Caco-2 (cell line): Measurements from ENCODE around the gene PERP. TPM values are rescaled to one million over a fixed set of nuclear protein-coding genes. Genes with fewer than 3 reads are reported as not detected.
A peak's percentile ranks its signal among the peaks of the same experiment; 100 is the strongest.

Source experiments
- BruUV-seq: library from RNA; stranded (reverse); fragments of 400-500 nt; replicated peaks from 2 replicates; lab custom pipeline; 2021; lab: Mats Ljungman, UMichigan
- CTCF ChIA-PET: fragments of 300-600 bp; sonication (Branson Sonifier 250); formaldehyde crosslinking; loops from one replicate; lab custom pipeline; 2022; ENCODE audit warnings: antibody characterized with exemption; lab: Charles Lee
- POLR2A ChIA-PET: fragments of 300-600 bp; sonication (Branson Sonifier 250); formaldehyde crosslinking; loops from one replicate; lab custom pipeline; 2022; ENCODE audit warnings: antibody characterized with exemption; lab: Charles Lee
- DNase-seq, 2 experiments: peaks; one replicate each; pipeline versions ENCODE4 v3.0.0 to v3.0.0-alpha.2; 2020 to 2022
- H3K27me3 ChIP-seq: replicated peaks from 2 replicates; pipeline ENCODE4 v1.6.0; 2011; ENCODE audit warnings: low read length; ENCODE audit not compliant: control insufficient read depth, insufficient read depth
- H3K36me3 ChIP-seq: 2 replicates; pipeline ENCODE4 v1.5.1; 2011; ENCODE audit warnings: low read length; ENCODE audit not compliant: control insufficient read depth, insufficient read depth
- H3K4me1 ChIP-seq: fragments of 250-450 bp; sonication (Bioruptor Pico); 2 replicates; pipeline ENCODE4 v1.5.1; 2020; ENCODE audit warnings: mild to moderate bottlenecking
- H3K4me3 ChIP-seq: 2 replicates; pipeline ENCODE4 v1.5.1; 2011; ENCODE audit warnings: low read depth, mild to moderate bottlenecking, control low read depth, low read length
- H3K9me3 ChIP-seq: fragments of 250-450 bp; sonication (Bioruptor Pico); 2 replicates; pipeline ENCODE4 v1.5.1; 2020; ENCODE audit warnings: mild to moderate bottlenecking, moderate library complexity
- H3K27ac Mint-ChIP-seq: one replicate; pipeline ENCODE4 v1.8.0; 2022; ENCODE audit warnings: mixed read lengths; ENCODE audit not compliant: unreplicated experiment
- H3K27me3 Mint-ChIP-seq: one replicate; pipeline ENCODE4 v1.8.0; 2022; ENCODE audit warnings: mixed read lengths; ENCODE audit not compliant: insufficient read depth, unreplicated experiment
- H3K36me3 Mint-ChIP-seq: one replicate; pipeline ENCODE4 v1.8.0; 2022; ENCODE audit warnings: mild to moderate bottlenecking, mixed read lengths; ENCODE audit not compliant: insufficient read depth, unreplicated experiment
- H3K4me1 Mint-ChIP-seq: one replicate; pipeline ENCODE4 v1.8.0; 2022; ENCODE audit warnings: low read depth, mixed read lengths; ENCODE audit not compliant: unreplicated experiment
- H3K4me3 Mint-ChIP-seq: one replicate; pipeline ENCODE4 v1.8.0; 2022; ENCODE audit warnings: mild to moderate bottlenecking, moderate library complexity, mixed read lengths; ENCODE audit not compliant: unreplicated experiment
- H3K9me3 Mint-ChIP-seq: one replicate; pipeline ENCODE4 v1.8.0; 2022; ENCODE audit warnings: mixed read lengths; ENCODE audit not compliant: unreplicated experiment
- CTCF ChIP-seq, 2 experiments: fragments of 200-600 bp in 1 of 2; IDR thresholded peaks; 1 replicate in 1 of 2; 2 replicates in 1 of 2; pipeline versions ENCODE4 v1.5.1 to v1.8.0; 2011 to 2022; ENCODE audit warnings: antibody characterized with exemption in 1 of 2, control low read depth in 1 of 2, inconsistent platforms in 1 of 2, low read depth in 1 of 2, low read length in 1 of 2, mild to moderate bottlenecking in 1 of 2, moderate library complexity in 1 of 2; ENCODE audit not compliant: insufficient read depth in 1 of 2, severe bottlenecking in 1 of 2, unreplicated experiment in 1 of 2
- intact Hi-C: fragments of 100-400 bp; cut with micrococcal nuclease; formaldehyde crosslinking; loops from one replicate; pipeline ENCODE4 v1.10.0; 2022; ENCODE audit not compliant: unreplicated experiment
- total RNA-seq: library from RNA; stranded (reverse); gene quantifications from 2 replicates; pipeline ENCODE4 v1.2.3, GENCODE V29; 2022

PERP gene
- total RNA-seq, 1 experiment from 2014 or later, result 141 TPM

DNA sequence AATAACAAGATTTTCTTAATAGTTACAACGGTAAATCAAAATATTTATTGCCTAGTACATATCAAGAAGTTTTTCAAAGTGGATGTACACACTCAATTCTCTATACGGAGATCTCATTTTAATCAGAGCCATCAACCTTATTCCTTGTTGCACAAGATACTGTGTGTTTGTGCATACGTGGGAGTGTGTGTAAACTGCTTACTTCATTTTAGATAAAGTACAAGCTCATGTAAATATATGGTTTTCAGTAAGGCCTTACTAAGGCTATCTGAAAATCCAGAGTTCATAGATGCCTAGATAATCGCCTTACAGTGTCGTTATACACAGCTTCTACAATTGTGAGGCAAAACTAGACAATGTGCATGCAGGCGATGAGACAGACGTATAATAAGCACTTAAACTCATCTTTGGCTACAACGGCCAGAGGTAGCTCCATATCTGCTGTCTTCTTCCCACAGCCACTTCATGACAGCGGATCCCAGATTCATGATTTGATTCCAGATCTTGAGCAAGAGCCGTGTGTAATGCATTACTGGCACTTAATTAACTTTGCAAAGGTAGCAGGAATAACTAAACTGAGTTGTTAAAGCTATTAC is 2.5 kb downstream of the PERP start:
- CTCF ChIA-PET, result interaction anchor here (1.0 to 2.3 kb wide), 2 partner anchors 87 to 100 kb away, joined by 3 to 12 read pairs; no protein-coding TSS in a partner anchor
- peaks cover 21% of the 10 kb centered on the region for H3K4me1 ChIP-seq
- no peaks in the 10 kb centered on the region; the same call in 1 of the 2 replicates for H3K36me3 ChIP-seq
- no peaks in the 10 kb centered on the region for H3K27me3 ChIP-seq
- BruUV-seq, result no TSS peak
- POLR2A ChIA-PET, result interaction anchor here (0.6 to 1.1 kb wide), 3 partner anchors 15 to 43 kb away, joined by 3 to 4 read pairs (median 3); no protein-coding TSS in a partner anchor
- Mint-ChIP-seq H3K36me3 (peaks cover 62% of the 10 kb centered on the region), H3K4me1 (peaks cover 16% of the 10 kb centered on the region), H3K9me3 (peaks cover 7% of the 10 kb centered on the region), H3K4me3 (peak overlapping the region; percentile 84), H3K27ac (peak overlapping the region; percentile 90), H3K27me3 (no peaks in the 10 kb centered on the region)
- peak overlapping the region; percentile 98 for H3K4me3 ChIP-seq
- no peak for DNase-seq
- TF ChIP-seq CTCF (IDR thresholded peaks at IDR 0.05; ENCODE audit: insufficient read depth in 1 of 2, low read depth in 1 of 2, low read length in 1 of 2, severe bottlenecking in 1 of 2, unreplicated experiment in 1 of 2), result no peak
- H3K9me3 ChIP-seq, result no peaks in the 10 kb centered on the region
- intact Hi-C loops, result loop anchor here (5.0 kb wide), 3 partner anchors 382 to 923 kb away; partner anchors contain the start of gene ABRACL

- Histone ChIP-seq H3K27me3 (no peaks in the 10 kb centered on the region), H3K4me1 (peaks cover 21% of the 10 kb centered on the region), H3K36me3 (no peaks in the 10 kb centered on the region; the same call in 1 of the 2 replicates), H3K9me3 (no peaks in the 10 kb centered on the region), H3K4me3 (no peak overlapping the region)
- no TSS peak for BruUV-seq
- no peak for DNase-seq
- Mint-ChIP-seq H3K4me1 (peaks cover 11% of the 10 kb centered on the region), H3K4me3 (no peak overlapping the region), H3K27ac (no peak overlapping the region), H3K36me3 (peaks cover 68% of the 10 kb centered on the region), H3K27me3 (no peaks in the 10 kb centered on the region), H3K9me3 (peaks cover 7% of the 10 kb centered on the region)
- CTCF ChIA-PET, result no interaction called here
- TF ChIP-seq CTCF (IDR thresholded peaks at IDR 0.05; ENCODE audit: insufficient read depth in 1 of 2, low read depth in 1 of 2, low read length in 1 of 2, severe bottlenecking in 1 of 2, unreplicated experiment in 1 of 2), result no peak
- POLR2A ChIA-PET, result no interaction called here
- intact Hi-C loops, result no loop called here
These were observed 3.3 kb downstream of the PERP start for GRCh38 chr6:138103871-138104270.

DNA sequence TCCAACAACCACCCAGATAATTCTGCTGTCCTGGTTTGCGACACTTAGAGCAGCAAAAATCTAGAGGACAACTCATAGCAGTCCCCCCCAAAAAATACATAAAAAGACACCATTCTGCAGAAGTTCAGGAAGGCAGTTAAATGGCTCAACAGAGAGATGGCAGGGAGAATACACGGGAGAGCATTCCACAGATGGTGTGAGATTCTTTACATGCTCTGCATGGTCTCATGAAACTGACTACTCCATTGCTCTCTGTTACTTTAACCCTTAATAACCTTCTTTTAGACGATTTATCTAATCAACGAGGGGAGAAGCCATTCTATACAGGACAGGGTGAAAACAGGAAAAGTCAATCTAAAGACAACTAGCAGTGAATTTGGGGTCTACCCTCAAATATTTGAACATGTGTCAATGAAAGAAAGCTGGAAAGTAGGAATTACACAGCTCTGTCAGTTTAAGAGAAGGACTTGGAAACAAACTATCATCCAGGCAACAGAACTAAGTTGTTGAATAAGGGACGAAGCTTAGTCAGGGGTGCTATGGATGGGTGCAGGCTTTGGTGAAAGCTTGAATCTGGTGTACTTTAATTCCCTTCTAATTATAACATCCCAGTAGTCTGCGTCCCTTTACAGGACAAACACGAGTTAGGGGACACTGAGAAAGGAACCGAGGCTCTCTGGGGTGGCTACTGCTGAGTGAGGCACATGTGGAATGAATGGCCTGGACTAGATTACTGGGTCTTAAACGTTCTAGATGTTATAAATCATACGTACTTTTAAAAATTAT is 5.1 kb downstream of the PERP start:
- Histone ChIP-seq H3K4me3 (no peak overlapping the region), H3K36me3 (no peaks in the 10 kb centered on the region; the same call in 1 of the 2 replicates), H3K9me3 (no peaks in the 10 kb centered on the region), H3K27me3 (no peaks in the 10 kb centered on the region), H3K4me1 (peaks cover 21% of the 10 kb centered on the region)
- no peak for TF ChIP-seq CTCF (IDR thresholded peaks at IDR 0.05; ENCODE audit: insufficient read depth in 1 of 2, low read depth in 1 of 2, low read length in 1 of 2, severe bottlenecking in 1 of 2, unreplicated experiment in 1 of 2)
- H3K4me3 Mint-ChIP-seq, result peak overlapping the region; percentile 49
- peaks cover 7% of the 10 kb centered on the region for H3K9me3 Mint-ChIP-seq
- H3K27me3 Mint-ChIP-seq, result no peaks in the 10 kb centered on the region
- peaks cover 78% of the 10 kb centered on the region for H3K36me3 Mint-ChIP-seq
- peak overlapping the region; percentile 70 for H3K27ac Mint-ChIP-seq
- ChIA-PET POLR2A (no interaction called here), CTCF (no interaction called here)
- DNase-seq, result no peak
- H3K4me1 Mint-ChIP-seq, result peaks cover 10% of the 10 kb centered on the region
- intact Hi-C loops, result no loop called here
- no TSS peak for BruUV-seq
